SK-N-SH treated with all-trans-retinoic acid at 6 μM for 48 hours (cell line): ENCODE data around the gene CLEC16A.

Source experiments
- ARNTL ChIP-seq: fragments of 450-650 bp; formaldehyde crosslinking; IDR thresholded peaks from 2 replicates; pipeline ENCODE4 v1.5.0; 2020; ENCODE audit warnings: low read depth, mild to moderate bottlenecking, moderate library complexity, borderline replicate concordance
- RARB ChIP-seq: fragments of 250-450 bp; sonication (Bioruptor Pico); IDR thresholded peaks from 2 replicates; pipeline ENCODE4 v1.8.0; 2021; ENCODE audit warnings: mild to moderate bottlenecking, moderate library complexity
- TCF4 ChIP-seq: fragments of 250-450 bp; sonication (Bioruptor Pico); IDR thresholded peaks from 2 replicates; pipeline ENCODE4 v1.8.0; 2021; ENCODE audit warnings: mild to moderate bottlenecking, moderate library complexity, borderline replicate concordance
- ZFP30 ChIP-seq: fragments of 450-650 bp; formaldehyde crosslinking; IDR thresholded peaks from 2 replicates; pipeline ENCODE4 v1.5.0; 2022; ENCODE audit warnings: mild to moderate bottlenecking, moderate library complexity
- ZNF8 ChIP-seq: fragments of 450-650 bp; formaldehyde crosslinking; IDR thresholded peaks from 2 replicates; pipeline ENCODE4 v1.5.0; 2020; ENCODE audit warnings: mild to moderate bottlenecking, moderate library complexity
- TF ChIP-seq, protein P1 (sequence below): fragments of 250-450 bp; sonication (Bioruptor Pico); IDR thresholded peaks from 2 replicates; pipeline ENCODE4 v1.5.0; 2020; ENCODE audit warnings: mild to moderate bottlenecking, moderate library complexity
- TF ChIP-seq, protein P2 (sequence below): fragments of 250-450 bp; sonication (Bioruptor Pico); IDR thresholded peaks from 2 replicates; pipeline ENCODE4 v1.5.1; 2020; ENCODE audit warnings: low read depth, mild to moderate bottlenecking, moderate library complexity

DNA sequence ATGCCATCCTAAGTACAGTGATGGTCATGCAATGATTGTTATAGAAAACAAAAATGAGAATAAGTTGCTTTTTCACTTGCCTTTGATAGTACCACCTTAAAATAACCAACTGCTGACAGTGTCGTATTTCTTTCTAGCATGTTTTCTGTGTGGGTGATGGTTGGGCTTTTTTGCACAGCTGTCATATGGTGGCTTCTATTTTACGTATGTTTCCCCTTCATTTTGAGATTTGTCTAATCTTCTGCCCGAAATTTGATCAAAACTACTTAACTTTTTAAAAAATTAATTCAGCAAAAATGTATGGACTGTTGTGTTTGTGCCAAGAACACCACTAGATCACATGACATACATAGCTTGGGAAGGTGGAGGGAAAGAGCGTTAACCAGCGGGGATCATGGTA lies 90.7 kb downstream of the CLEC16A start:
- no peak for TF ChIP-seq TCF4 (CRISPR knock-in tag)
- TF ChIP-seq, protein P1, sequence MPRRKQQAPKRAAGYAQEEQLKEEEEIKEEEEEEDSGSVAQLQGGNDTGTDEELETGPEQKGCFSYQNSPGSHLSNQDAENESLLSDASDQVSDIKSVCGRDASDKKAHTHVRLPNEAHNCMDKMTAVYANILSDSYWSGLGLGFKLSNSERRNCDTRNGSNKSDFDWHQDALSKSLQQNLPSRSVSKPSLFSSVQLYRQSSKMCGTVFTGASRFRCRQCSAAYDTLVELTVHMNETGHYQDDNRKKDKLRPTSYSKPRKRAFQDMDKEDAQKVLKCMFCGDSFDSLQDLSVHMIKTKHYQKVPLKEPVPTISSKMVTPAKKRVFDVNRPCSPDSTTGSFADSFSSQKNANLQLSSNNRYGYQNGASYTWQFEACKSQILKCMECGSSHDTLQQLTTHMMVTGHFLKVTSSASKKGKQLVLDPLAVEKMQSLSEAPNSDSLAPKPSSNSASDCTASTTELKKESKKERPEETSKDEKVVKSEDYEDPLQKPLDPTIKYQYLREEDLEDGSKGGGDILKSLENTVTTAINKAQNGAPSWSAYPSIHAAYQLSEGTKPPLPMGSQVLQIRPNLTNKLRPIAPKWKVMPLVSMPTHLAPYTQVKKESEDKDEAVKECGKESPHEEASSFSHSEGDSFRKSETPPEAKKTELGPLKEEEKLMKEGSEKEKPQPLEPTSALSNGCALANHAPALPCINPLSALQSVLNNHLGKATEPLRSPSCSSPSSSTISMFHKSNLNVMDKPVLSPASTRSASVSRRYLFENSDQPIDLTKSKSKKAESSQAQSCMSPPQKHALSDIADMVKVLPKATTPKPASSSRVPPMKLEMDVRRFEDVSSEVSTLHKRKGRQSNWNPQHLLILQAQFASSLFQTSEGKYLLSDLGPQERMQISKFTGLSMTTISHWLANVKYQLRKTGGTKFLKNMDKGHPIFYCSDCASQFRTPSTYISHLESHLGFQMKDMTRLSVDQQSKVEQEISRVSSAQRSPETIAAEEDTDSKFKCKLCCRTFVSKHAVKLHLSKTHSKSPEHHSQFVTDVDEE: no peak
- TF ChIP-seq, protein P2, sequence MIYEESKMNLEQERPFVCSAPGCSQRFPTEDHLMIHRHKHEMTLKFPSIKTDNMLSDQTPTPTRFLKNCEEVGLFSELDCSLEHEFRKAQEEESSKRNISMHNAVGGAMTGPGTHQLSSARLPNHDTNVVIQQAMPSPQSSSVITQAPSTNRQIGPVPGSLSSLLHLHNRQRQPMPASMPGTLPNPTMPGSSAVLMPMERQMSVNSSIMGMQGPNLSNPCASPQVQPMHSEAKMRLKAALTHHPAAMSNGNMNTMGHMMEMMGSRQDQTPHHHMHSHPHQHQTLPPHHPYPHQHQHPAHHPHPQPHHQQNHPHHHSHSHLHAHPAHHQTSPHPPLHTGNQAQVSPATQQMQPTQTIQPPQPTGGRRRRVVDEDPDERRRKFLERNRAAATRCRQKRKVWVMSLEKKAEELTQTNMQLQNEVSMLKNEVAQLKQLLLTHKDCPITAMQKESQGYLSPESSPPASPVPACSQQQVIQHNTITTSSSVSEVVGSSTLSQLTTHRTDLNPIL (CRISPR knock-in tag): no peak
- no peak for TF ChIP-seq ARNTL (CRISPR knock-in tag)
- no peak for TF ChIP-seq ZFP30 (CRISPR knock-in tag)
- TF ChIP-seq ZNF8 (CRISPR knock-in tag): no peak
- TF ChIP-seq RARB (CRISPR knock-in tag): no peak
